Right atrium auricular region (tissue), 2 donors: ENCODE data around the gene CNEP1R1. TPM values are rescaled to one million over a fixed set of nuclear protein-coding genes. Genes with fewer than 3 reads are reported as not detected.

ENCODE experiments used
- DNase-seq: peaks from one replicate; pipeline ENCODE4 v3.0.0-alpha.2; 2019; ENCODE audit warnings: low spot score
- H3K27ac ChIP-seq, 2 donors: fragments of 200-600 bp; sonication (generic); 1 replicate in 1 of 2; 2 replicates in 1 of 2; pipeline ENCODE4 v1.5.1; 2016 to 2019
- H3K27me3 ChIP-seq, 2 donors: fragments of 200-600 bp; sonication (generic); one replicate each; pipeline versions ENCODE4 v1.5.1 to v1.6.0; 2017 to 2019
- H3K36me3 ChIP-seq: fragments of 200-600 bp; sonication (generic); one replicate; pipeline ENCODE4 v1.5.1; 2016
- H3K4me1 ChIP-seq, 2 donors: fragments of 200-600 bp; sonication (generic); one replicate each; pipeline versions ENCODE4 v1.5.1 to v1.6.0; 2017 to 2019
- H3K4me3 ChIP-seq, 2 donors: fragments of 200-600 bp; sonication (generic); 1 replicate in 1 of 2; 2 replicates in 1 of 2; pipeline ENCODE4 v1.5.1; 2017 to 2019; ENCODE audit warnings: mild to moderate bottlenecking in 1 of 2, moderate library complexity in 1 of 2
- H3K9me3 ChIP-seq, 2 donors: fragments of 200-600 bp; sonication (generic); one replicate each; pipeline ENCODE4 v1.5.1; 2019
- CTCF ChIP-seq, 2 donors: fragments of 200-600 bp; sonication (generic); IDR thresholded peaks; one replicate each; pipeline ENCODE4 v1.5.1; 2019; ENCODE audit warnings: antibody characterized with exemption in 2 of 2
- total RNA-seq, 2 donors: library from RNA; depleted of rRNA; stranded (reverse); fragments of >200 nt; gene quantifications; one replicate each; pipeline ENCODE4 v1.1.0, GENCODE V29; 2016

CNEP1R1 gene
- total RNA-seq, 2 donors from 2014 or later: 11.6 to 13.3 TPM

GRCh38 chr16:50035468-50035992 lies 10.5 kb downstream of the CNEP1R1 start:
- no peaks in the 10 kb centered on the region for H3K9me3 ChIP-seq
- no peak overlapping the region for H3K4me3 ChIP-seq
- no peaks in the 10 kb centered on the region for H3K27me3 ChIP-seq
- no peak for DNase-seq
- no peak overlapping the region for H3K27ac ChIP-seq
- TF ChIP-seq CTCF (IDR thresholded peaks at IDR 0.05): no peak
- H3K4me1 ChIP-seq: no peaks in the 10 kb centered on the region
- peaks cover 35% of the 10 kb centered on the region for H3K36me3 ChIP-seq

GRCh38 chr16:50036426-50036825 lies 11.4 kb downstream of the CNEP1R1 start:
- H3K9me3 ChIP-seq: no peaks in the 10 kb centered on the region
- no peak overlapping the region for H3K27ac ChIP-seq
- H3K4me1 ChIP-seq: no peaks in the 10 kb centered on the region
- H3K4me3 ChIP-seq: no peak overlapping the region
- H3K36me3 ChIP-seq: peaks cover 34% of the 10 kb centered on the region
- no peaks in the 10 kb centered on the region for H3K27me3 ChIP-seq
- DNase-seq: no peak
- no peak for TF ChIP-seq CTCF (IDR thresholded peaks at IDR 0.05)

GRCh38 chr16:50037662-50038220 lies 12.7 kb downstream of the CNEP1R1 start:
- H3K9me3 ChIP-seq: no peaks in the 10 kb centered on the region
- no peak overlapping the region for H3K4me3 ChIP-seq
- H3K27ac ChIP-seq: no peak overlapping the region
- no peak for TF ChIP-seq CTCF (IDR thresholded peaks at IDR 0.05)
- peaks cover 26% of the 10 kb centered on the region for H3K36me3 ChIP-seq
- no peak for DNase-seq
- no peaks in the 10 kb centered on the region for H3K4me1 ChIP-seq
- H3K27me3 ChIP-seq: no peaks in the 10 kb centered on the region

GRCh38 chr16:50038286-50038685 lies 13.3 kb downstream of the CNEP1R1 start:
- H3K27ac ChIP-seq: no peak overlapping the region
- DNase-seq: no peak
- no peaks in the 10 kb centered on the region for H3K27me3 ChIP-seq
- H3K9me3 ChIP-seq: no peaks in the 10 kb centered on the region
- no peaks in the 10 kb centered on the region for H3K4me1 ChIP-seq
- no peak for TF ChIP-seq CTCF (IDR thresholded peaks at IDR 0.05)
- no peak overlapping the region for H3K4me3 ChIP-seq
- H3K36me3 ChIP-seq: peaks cover 22% of the 10 kb centered on the region

- Histone ChIP-seq H3K27ac (peak overlapping the region in 1 of 2 donors; percentile 45), H3K9me3 (no peaks in the 10 kb centered on the region), H3K4me1 (no peaks in the 10 kb centered on the region), H3K36me3 (peaks cover 18% of the 10 kb centered on the region), H3K4me3 (no peak overlapping the region), H3K27me3 (no peaks in the 10 kb centered on the region)
- TF ChIP-seq CTCF (IDR thresholded peaks at IDR 0.05): no peak
- peak; percentile 61 for DNase-seq
Observed at GRCh38 chr16:50038756-50039529, 13.9 kb downstream of the CNEP1R1 start.
